Neuronal stem cell (in vitro differentiated cells): ENCODE measurements around the gene INTS1.
"Not testable (repeated sequence)": the region's sequence is repeated elsewhere in the genome, so short reads cannot be mapped to it uniquely, and the experiment has no call there.

ENCODE experiments used
- DNase-seq: peaks from one replicate; pipeline ENCODE4 v3.0.0-alpha.2; 2013; ENCODE audit warnings: low spot score
- H2AFZ ChIP-seq: one replicate; pipeline ENCODE4 v1.6.1; 2013; ENCODE audit warnings: mild to moderate bottlenecking, low read length, inconsistent platforms
- H2AK5ac ChIP-seq: 2 replicates; pipeline ENCODE4 v1.6.1; 2013; ENCODE audit warnings: low read depth, mild to moderate bottlenecking, inconsistent platforms, low read length, moderate library complexity, mixed read lengths
- H2BK120ac ChIP-seq: 2 replicates; pipeline ENCODE4 v1.6.1; 2013; ENCODE audit warnings: low read depth, mild to moderate bottlenecking, inconsistent platforms, low read length, moderate library complexity, mixed read lengths
- H2BK12ac ChIP-seq: one replicate; pipeline ENCODE4 v1.6.1; 2013; ENCODE audit warnings: low read length, inconsistent platforms
- H2BK15ac ChIP-seq: 2 replicates; pipeline ENCODE4 v1.6.1; 2013; ENCODE audit warnings: mild to moderate bottlenecking, low read length, inconsistent platforms, mixed read lengths
- H2BK5ac ChIP-seq: one replicate; pipeline ENCODE4 v1.6.1; 2013; ENCODE audit warnings: inconsistent platforms, mild to moderate bottlenecking, low read length, moderate library complexity
- H3K14ac ChIP-seq: one replicate; pipeline ENCODE4 v1.6.1; 2013; ENCODE audit warnings: low read length, inconsistent platforms
- H3K18ac ChIP-seq: 2 replicates; pipeline ENCODE4 v1.6.1; 2013; ENCODE audit warnings: low read length, inconsistent platforms
- H3K23ac ChIP-seq: 2 replicates; pipeline ENCODE4 v1.6.1; 2013; ENCODE audit warnings: low read depth, mild to moderate bottlenecking, mixed read lengths, low read length, inconsistent platforms; ENCODE audit not compliant: poor library complexity
- H3K27ac ChIP-seq: replicated peaks from 3 replicates; pipeline ENCODE4 v1.5.1; 2013; ENCODE audit warnings: low read length, inconsistent platforms
- H3K27me3 ChIP-seq, 3 experiments: 2 replicates each; pipeline ENCODE4 v1.6.1; 2013; ENCODE audit warnings: low read length in 3 of 3, mild to moderate bottlenecking in 2 of 3, inconsistent platforms in 1 of 3, low read depth in 1 of 3, mixed read lengths in 1 of 3, moderate library complexity in 1 of 3; ENCODE audit not compliant: control insufficient read depth in 3 of 3, insufficient read depth in 3 of 3
- H3K36me3 ChIP-seq, 2 donors: replicated peaks in 1 of 2; 2 replicates each; pipeline ENCODE4 v1.6.1; 2013; ENCODE audit warnings: low read length in 2 of 2; ENCODE audit not compliant: control insufficient read depth in 2 of 2, insufficient read depth in 2 of 2
- H3K4ac ChIP-seq: 2 replicates; pipeline ENCODE4 v1.6.1; 2013; ENCODE audit warnings: inconsistent platforms, mild to moderate bottlenecking, low read length, moderate library complexity
- H3K4me1 ChIP-seq, 2 donors: 1 replicate in 1 of 2; 2 replicates in 1 of 2; pipeline ENCODE4 v1.6.1; 2013; ENCODE audit warnings: low read length in 2 of 2, low read depth in 1 of 2; ENCODE audit not compliant: control insufficient read depth in 2 of 2, insufficient read depth in 1 of 2
- H3K4me2 ChIP-seq: one replicate; pipeline ENCODE4 v1.6.1; 2013; ENCODE audit warnings: mild to moderate bottlenecking, low read length, inconsistent platforms; ENCODE audit not compliant: insufficient read depth, poor library complexity, severe bottlenecking
- H3K4me3 ChIP-seq, 2 donors: 2 replicates each; pipeline ENCODE4 v1.5.1; 2013; ENCODE audit warnings: low read length in 2 of 2, mild to moderate bottlenecking in 2 of 2, inconsistent platforms in 1 of 2, moderate library complexity in 1 of 2
- H3K79me1 ChIP-seq: one replicate; pipeline ENCODE4 v1.6.1; 2013; ENCODE audit warnings: low read depth, mild to moderate bottlenecking, inconsistent platforms, low read length, moderate library complexity
- H3K9ac ChIP-seq: one replicate; pipeline ENCODE4 v1.6.1; 2013; ENCODE audit warnings: mild to moderate bottlenecking, low read depth, low read length, inconsistent platforms; ENCODE audit not compliant: poor library complexity
- H3K9me3 ChIP-seq, 2 donors: replicated peaks in 1 of 2; 2 replicates each; pipeline versions ENCODE3 to v1.6.1; 2013; ENCODE audit warnings: low read length in 2 of 2, mild to moderate bottlenecking in 2 of 2, inconsistent platforms in 1 of 2, low read depth in 1 of 2, mixed read lengths in 1 of 2, moderate library complexity in 1 of 2; ENCODE audit not compliant: control insufficient read depth in 2 of 2, insufficient read depth in 1 of 2
- H4K8ac ChIP-seq: one replicate; pipeline ENCODE4 v1.6.1; 2013; ENCODE audit warnings: low read depth, mild to moderate bottlenecking, inconsistent platforms, low read length, moderate library complexity
- H4K91ac ChIP-seq: one replicate; pipeline ENCODE4 v1.6.1; 2013; ENCODE audit warnings: low read length, low read depth, mild to moderate bottlenecking, inconsistent platforms; ENCODE audit not compliant: poor library complexity
- WGBS, 2 donors: extraction: QIAGEN DNeasy Blood & Tissue Kit; methylation state at CpG; one replicate each; pipeline ENCODE4 v1.1.7; 2013; ENCODE audit warnings: missing lambda C conversion rate in 2 of 2, mixed read lengths in 1 of 2; ENCODE audit not compliant: insufficient read length in 2 of 2, insufficient replicate concordance in 1 of 2; ENCODE audit errors: extremely low coverage in 2 of 2; 5-methylcytosine and 5-hydroxymethylcytosine counted together

Gene INTS1

GRCh38 chr7:1444214-1444924 lies 59.8 kb downstream of the INTS1 start:
- Histone ChIP-seq H2BK5ac (peak overlapping the region; percentile 75), H3K9me3 (peaks cover 0 to 2% of the 10 kb centered on the region in 2 donors), H3K4me2 (no peak overlapping the region), H3K27me3 (no peaks in the 10 kb centered on the region), H3K79me1 (no peaks in the 10 kb centered on the region), H2BK12ac (no peak overlapping the region), H3K18ac (peak overlapping the region; percentile 28), H3K27ac (no peak overlapping the region), H3K9ac (no peak overlapping the region), H2AFZ (no peak overlapping the region), H4K91ac (no peak overlapping the region), H3K4me3 (no peak overlapping the region), H3K36me3 (peaks cover 0 to 1% of the 10 kb centered on the region in 2 donors), H2BK120ac (no peak overlapping the region), H2AK5ac (peak overlapping the region; percentile 91), H3K23ac (no peak overlapping the region), H4K8ac (no peak overlapping the region), H3K4me1 (peaks cover 0 to under 1% of the 10 kb centered on the region in 2 donors), H3K14ac (no peak overlapping the region), H2BK15ac (no peak overlapping the region), H3K4ac (no peak overlapping the region)
- no peak for DNase-seq
- WGBS, 2 donors, result no CpG with 5 or more reads among the region's 45 CpGs

GRCh38 chr7:1443587-1444200 lies 60.5 kb downstream of the INTS1 start:
- not testable (repeated sequence) for H2AFZ ChIP-seq, H3K4me1 ChIP-seq, H4K8ac ChIP-seq, H3K27me3 ChIP-seq, H2BK120ac ChIP-seq, H3K4ac ChIP-seq, H3K79me1 ChIP-seq, DNase-seq, H2BK5ac ChIP-seq, H3K27ac ChIP-seq, H3K36me3 ChIP-seq, H2BK15ac ChIP-seq, H3K9me3 ChIP-seq, H3K23ac ChIP-seq, H2BK12ac ChIP-seq, H2AK5ac ChIP-seq, H4K91ac ChIP-seq, H3K14ac ChIP-seq, H3K4me3 ChIP-seq, H3K4me2 ChIP-seq, H3K9ac ChIP-seq
- WGBS, 2 donors, result no CpG with 5 or more reads among the region's 42 CpGs
- peak overlapping the region; percentile 3 for H3K18ac ChIP-seq

- Histone ChIP-seq H2AFZ (no peak overlapping the region), H3K23ac (peak overlapping the region; percentile 80), H3K9ac (peak overlapping the region; percentile 70), H2BK120ac (no peak overlapping the region), H2BK15ac (no peak overlapping the region), H3K4me3 (no peak overlapping the region), H3K79me1 (no peaks in the 10 kb centered on the region), H4K91ac (no peak overlapping the region), H3K9me3 (peaks cover 0 to 5% of the 10 kb centered on the region in 2 donors), H3K4me1 (peaks cover 0 to 3% of the 10 kb centered on the region in 2 donors), H3K4me2 (no peak overlapping the region), H3K4ac (no peak overlapping the region), H3K27ac (no peak overlapping the region), H3K18ac (peak overlapping the region; percentile 28), H3K27me3 (no peaks in the 10 kb centered on the region), H2AK5ac (peak overlapping the region; percentile 88), H3K14ac (no peak overlapping the region), H2BK12ac (no peak overlapping the region), H4K8ac (peak overlapping the region; percentile 82), H2BK5ac (peak overlapping the region; percentile 0), H3K36me3 (peaks cover 0 to 5% of the 10 kb centered on the region in 2 donors)
- no CpG with 5 or more reads among the region's 20 CpGs for WGBS, 2 donors
- no peak for DNase-seq
Observed at GRCh38 chr7:1442355-1443124, 61.6 kb downstream of the INTS1 start.
